Measurements from ENCODE around the gene STBD1.

The STBD1 gene

DNA sequence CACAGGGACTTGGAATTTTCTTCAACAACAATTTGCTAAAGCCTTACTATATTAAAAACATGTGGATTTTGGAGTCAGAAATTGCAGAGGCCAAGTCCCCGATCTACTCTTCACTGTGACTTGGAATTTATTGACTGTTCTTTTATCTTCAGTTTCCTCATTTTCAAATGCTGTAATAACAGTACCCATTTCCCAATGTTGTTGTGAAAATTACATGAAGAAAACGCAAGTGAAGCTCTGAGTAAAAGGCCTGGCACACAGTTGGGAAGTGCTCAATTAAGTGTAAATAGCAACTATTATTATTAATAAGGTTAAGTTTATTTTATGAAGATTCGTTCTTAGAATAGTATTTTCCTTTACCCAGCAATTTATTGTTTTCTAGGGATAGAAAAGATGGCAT, 15.7 kb downstream of the STBD1 start:
- H3K9ac ChIP-seq (ENCODE audit: low read length): no peak overlapping the region
- no peaks in the 10 kb centered on the region for H3F3A ChIP-seq (ENCODE audit: insufficient read depth, low read length)
- H3K4me3 ChIP-seq (ENCODE audit: low read length): no peak overlapping the region
- H3K9me2 ChIP-seq (replicated peaks; ENCODE audit: insufficient read depth, low read length): no peaks in the 10 kb centered on the region
- H3K4me1 ChIP-seq (ENCODE audit: low read length): no peaks in the 10 kb centered on the region
- no peaks in the 10 kb centered on the region for H3K9me3 ChIP-seq (replicated peaks; ENCODE audit: insufficient read depth, low read length)
- TF ChIP-seq, protein P1, sequence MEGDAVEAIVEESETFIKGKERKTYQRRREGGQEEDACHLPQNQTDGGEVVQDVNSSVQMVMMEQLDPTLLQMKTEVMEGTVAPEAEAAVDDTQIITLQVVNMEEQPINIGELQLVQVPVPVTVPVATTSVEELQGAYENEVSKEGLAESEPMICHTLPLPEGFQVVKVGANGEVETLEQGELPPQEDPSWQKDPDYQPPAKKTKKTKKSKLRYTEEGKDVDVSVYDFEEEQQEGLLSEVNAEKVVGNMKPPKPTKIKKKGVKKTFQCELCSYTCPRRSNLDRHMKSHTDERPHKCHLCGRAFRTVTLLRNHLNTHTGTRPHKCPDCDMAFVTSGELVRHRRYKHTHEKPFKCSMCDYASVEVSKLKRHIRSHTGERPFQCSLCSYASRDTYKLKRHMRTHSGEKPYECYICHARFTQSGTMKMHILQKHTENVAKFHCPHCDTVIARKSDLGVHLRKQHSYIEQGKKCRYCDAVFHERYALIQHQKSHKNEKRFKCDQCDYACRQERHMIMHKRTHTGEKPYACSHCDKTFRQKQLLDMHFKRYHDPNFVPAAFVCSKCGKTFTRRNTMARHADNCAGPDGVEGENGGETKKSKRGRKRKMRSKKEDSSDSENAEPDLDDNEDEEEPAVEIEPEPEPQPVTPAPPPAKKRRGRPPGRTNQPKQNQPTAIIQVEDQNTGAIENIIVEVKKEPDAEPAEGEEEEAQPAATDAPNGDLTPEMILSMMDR (IDR thresholded peaks at IDR 0.05; ENCODE audit: low read length): no peak
- TF ChIP-seq EZH2phosphoT487 (IDR thresholded peaks at IDR 0.05; ENCODE audit: low read length) (no peak), EZH2 (optimal IDR thresholded peaks at IDR 0.05; ENCODE audit: low read depth, low read length) (no peak)
- no peaks in the 10 kb centered on the region for H3K36me3 ChIP-seq (replicated peaks; ENCODE audit: insufficient read depth, low read length)
- H3K27me3 ChIP-seq (replicated peaks; ENCODE audit: insufficient read depth, low read length): no peaks in the 10 kb centered on the region
- no peaks in the 10 kb centered on the region for H4K20me1 ChIP-seq (ENCODE audit: insufficient read depth, low read length)
- DNase-seq: no peak
- H2AFZ ChIP-seq (ENCODE audit: low read length): no peak overlapping the region
- no peak overlapping the region for H3K4me2 ChIP-seq (ENCODE audit: low read depth, low read length)
- no peak overlapping the region for H3K27ac ChIP-seq (ENCODE audit: low read length)
- H3K79me2 ChIP-seq (ENCODE audit: low read length): no peaks in the 10 kb centered on the region

DNA sequence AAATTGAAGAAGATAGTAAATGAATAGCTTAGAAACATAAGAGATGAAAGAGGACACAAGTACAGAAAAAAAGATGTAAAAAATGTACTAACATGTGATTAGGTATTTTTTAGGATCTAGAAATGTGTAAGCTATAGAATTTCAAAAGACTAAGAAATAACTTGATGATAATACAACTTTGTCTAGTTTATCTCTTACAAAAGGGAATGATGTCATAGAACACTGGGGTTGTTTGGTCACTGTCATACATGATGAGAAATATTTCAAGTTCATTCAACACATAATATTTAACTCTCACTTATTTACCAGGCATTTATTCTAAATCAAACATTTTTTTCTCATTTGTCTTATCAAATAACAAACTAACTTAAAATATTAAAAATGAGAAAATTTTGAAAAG, 18.5 kb downstream of the STBD1 start:
- H3K9ac ChIP-seq (ENCODE audit: low read length): no peak overlapping the region
- no peak overlapping the region for H3K4me2 ChIP-seq (ENCODE audit: low read depth, low read length)
- no peak overlapping the region for H3K4me3 ChIP-seq (ENCODE audit: low read length)
- no peak overlapping the region for H3K27ac ChIP-seq (ENCODE audit: low read length)
- no peaks in the 10 kb centered on the region for H3K9me3 ChIP-seq (replicated peaks; ENCODE audit: insufficient read depth, low read length)
- no peak overlapping the region for H2AFZ ChIP-seq (ENCODE audit: low read length)
- DNase-seq: no peak
- TF ChIP-seq, protein P1 (IDR thresholded peaks at IDR 0.05; ENCODE audit: low read length): no peak
- no peak for TF ChIP-seq EZH2phosphoT487 (IDR thresholded peaks at IDR 0.05; ENCODE audit: low read length)
- no peak for TF ChIP-seq EZH2 (optimal IDR thresholded peaks at IDR 0.05; ENCODE audit: low read depth, low read length)
- no peaks in the 10 kb centered on the region for H3K27me3 ChIP-seq (replicated peaks; ENCODE audit: insufficient read depth, low read length)
- H3K4me1 ChIP-seq (ENCODE audit: low read length): no peaks in the 10 kb centered on the region
- no peaks in the 10 kb centered on the region for H3K36me3 ChIP-seq (replicated peaks; ENCODE audit: insufficient read depth, low read length)
- H4K20me1 ChIP-seq (ENCODE audit: insufficient read depth, low read length): no peaks in the 10 kb centered on the region
- H3K9me2 ChIP-seq (replicated peaks; ENCODE audit: insufficient read depth, low read length): no peaks in the 10 kb centered on the region
- no peaks in the 10 kb centered on the region for H3K79me2 ChIP-seq (ENCODE audit: low read length)
- no peaks in the 10 kb centered on the region for H3F3A ChIP-seq (ENCODE audit: insufficient read depth, low read length)

- TF ChIP-seq EZH2phosphoT487 (IDR thresholded peaks at IDR 0.05; ENCODE audit: low read length) (no peak), EZH2 (optimal IDR thresholded peaks at IDR 0.05; ENCODE audit: low read depth, low read length) (no peak)
- TF ChIP-seq, protein P1 (IDR thresholded peaks at IDR 0.05; ENCODE audit: low read length): no peak
Measured at GRCh38 chr4:76326515-76326914, 20.0 kb downstream of the STBD1 start.

More at GRCh38 chr4:76326515-76326914, 20.0 kb downstream of the STBD1 start:
- Histone ChIP-seq H2AFZ (ENCODE audit: low read length) (no peak overlapping the region), H3K9me2 (replicated peaks; ENCODE audit: insufficient read depth, low read length) (no peaks in the 10 kb centered on the region), H3K79me2 (ENCODE audit: low read length) (no peaks in the 10 kb centered on the region), H3K9ac (ENCODE audit: low read length) (no peak overlapping the region), H3F3A (ENCODE audit: insufficient read depth, low read length) (no peaks in the 10 kb centered on the region), H3K4me1 (ENCODE audit: low read length) (no peaks in the 10 kb centered on the region), H3K27me3 (replicated peaks; ENCODE audit: insufficient read depth, low read length) (no peaks in the 10 kb centered on the region), H3K27ac (ENCODE audit: low read length) (no peak overlapping the region), H3K9me3 (replicated peaks; ENCODE audit: insufficient read depth, low read length) (no peaks in the 10 kb centered on the region), H3K4me2 (ENCODE audit: low read depth, low read length) (no peak overlapping the region), H3K4me3 (ENCODE audit: low read length) (no peak overlapping the region), H4K20me1 (ENCODE audit: insufficient read depth, low read length) (no peaks in the 10 kb centered on the region), H3K36me3 (replicated peaks; ENCODE audit: insufficient read depth, low read length) (no peaks in the 10 kb centered on the region)
- DNase-seq: no peak
